Activated T-cell treated with anti-CD3 and anti-CD28 coated beads, Interleukin-2, amount 50 U/mL, for 24 hours (primary cell): ENCODE measurements around the gene HNRNPLL.
"Not testable (repeated sequence)": the region's sequence is repeated elsewhere in the genome, so short reads cannot be mapped to it uniquely, and the experiment has no call there.

Experiments
- DNase-seq: peaks from one replicate; pipeline ENCODE4 v3.0.0-alpha.2; 2020
- H3K27ac Mint-ChIP-seq: 2 replicates; pipeline ENCODE4 v1.8.0; 2020; ENCODE audit warnings: mild to moderate bottlenecking, mixed read lengths
- H3K27me3 Mint-ChIP-seq: 2 replicates; pipeline ENCODE4 v1.8.0; 2020; ENCODE audit warnings: mixed read lengths
- H3K36me3 Mint-ChIP-seq: 2 replicates; pipeline ENCODE4 v1.8.0; 2020; ENCODE audit warnings: low read depth, mixed read lengths
- H3K4me1 Mint-ChIP-seq: 2 replicates; pipeline ENCODE4 v1.8.0; 2020; ENCODE audit warnings: low read depth, mixed read lengths
- H3K4me3 Mint-ChIP-seq: 2 replicates; pipeline ENCODE4 v1.8.0; 2020; ENCODE audit warnings: mild to moderate bottlenecking, moderate library complexity, mixed read lengths
- H3K9me3 Mint-ChIP-seq: 2 replicates; pipeline ENCODE4 v1.8.0; 2020; ENCODE audit warnings: mixed read lengths

The HNRNPLL gene

GRCh38 chr2:38540580-38541286 lies 62.0 kb downstream of the HNRNPLL start:
- Mint-ChIP-seq H3K27me3 (peaks cover 5% of the 10 kb centered on the region), H3K4me3 (no peak overlapping the region), H3K9me3 (no peaks in the 10 kb centered on the region), H3K36me3 (no peaks in the 10 kb centered on the region), H3K4me1 (peaks cover 19% of the 10 kb centered on the region), H3K27ac (no peak overlapping the region)
- no peak for DNase-seq

- no peak overlapping the region for H3K27ac Mint-ChIP-seq
- peaks cover 16% of the 10 kb centered on the region for H3K27me3 Mint-ChIP-seq
- peaks cover 22% of the 10 kb centered on the region for H3K4me1 Mint-ChIP-seq
- no peaks in the 10 kb centered on the region for H3K9me3 Mint-ChIP-seq
- no peaks in the 10 kb centered on the region for H3K36me3 Mint-ChIP-seq
- H3K4me3 Mint-ChIP-seq: no peak overlapping the region
- no peak for DNase-seq
Observed at GRCh38 chr2:38539086-38539485, 63.6 kb downstream of the HNRNPLL start.

DNA sequence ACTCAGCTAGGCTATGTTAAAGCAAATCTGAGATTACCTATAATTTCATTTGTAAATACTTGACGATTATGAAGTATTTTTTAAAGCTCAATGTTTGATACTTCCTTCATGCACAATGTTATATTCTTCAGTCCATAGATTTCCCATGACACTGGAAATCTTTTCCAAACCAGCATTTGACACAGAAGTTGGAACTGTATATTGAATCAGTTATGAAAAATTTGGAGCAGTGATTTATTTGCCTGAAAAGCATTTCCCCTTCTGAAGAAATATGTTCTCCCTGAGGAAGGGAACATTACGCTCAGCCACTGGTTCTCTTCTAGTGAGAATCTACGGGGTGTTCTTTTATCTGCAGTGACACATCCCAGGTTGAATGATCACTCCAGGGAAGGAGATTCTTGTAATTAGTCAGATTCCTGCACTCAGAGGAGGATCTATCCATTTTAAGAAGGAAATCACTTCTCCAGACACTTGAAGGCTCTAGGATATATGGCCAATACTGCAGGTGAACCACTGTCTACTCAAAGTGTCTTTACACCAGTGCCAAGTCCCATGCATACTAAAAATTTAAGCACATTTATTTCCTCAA lies 64.7 kb downstream of the HNRNPLL start:
- no peaks in the 10 kb centered on the region for H3K36me3 Mint-ChIP-seq
- H3K4me1 Mint-ChIP-seq: peaks cover 16% of the 10 kb centered on the region
- no peak for DNase-seq
- no peaks in the 10 kb centered on the region for H3K9me3 Mint-ChIP-seq
- H3K27me3 Mint-ChIP-seq: peaks cover 16% of the 10 kb centered on the region
- no peak overlapping the region for H3K27ac Mint-ChIP-seq
- H3K4me3 Mint-ChIP-seq: no peak overlapping the region

- not testable (repeated sequence) for H3K4me3 Mint-ChIP-seq, DNase-seq, H3K9me3 Mint-ChIP-seq, H3K4me1 Mint-ChIP-seq, H3K27ac Mint-ChIP-seq, H3K36me3 Mint-ChIP-seq
- H3K27me3 Mint-ChIP-seq: peaks cover 16% of the 10 kb centered on the region
Observed at GRCh38 chr2:38537296-38537695, 65.4 kb downstream of the HNRNPLL start.

DNA sequence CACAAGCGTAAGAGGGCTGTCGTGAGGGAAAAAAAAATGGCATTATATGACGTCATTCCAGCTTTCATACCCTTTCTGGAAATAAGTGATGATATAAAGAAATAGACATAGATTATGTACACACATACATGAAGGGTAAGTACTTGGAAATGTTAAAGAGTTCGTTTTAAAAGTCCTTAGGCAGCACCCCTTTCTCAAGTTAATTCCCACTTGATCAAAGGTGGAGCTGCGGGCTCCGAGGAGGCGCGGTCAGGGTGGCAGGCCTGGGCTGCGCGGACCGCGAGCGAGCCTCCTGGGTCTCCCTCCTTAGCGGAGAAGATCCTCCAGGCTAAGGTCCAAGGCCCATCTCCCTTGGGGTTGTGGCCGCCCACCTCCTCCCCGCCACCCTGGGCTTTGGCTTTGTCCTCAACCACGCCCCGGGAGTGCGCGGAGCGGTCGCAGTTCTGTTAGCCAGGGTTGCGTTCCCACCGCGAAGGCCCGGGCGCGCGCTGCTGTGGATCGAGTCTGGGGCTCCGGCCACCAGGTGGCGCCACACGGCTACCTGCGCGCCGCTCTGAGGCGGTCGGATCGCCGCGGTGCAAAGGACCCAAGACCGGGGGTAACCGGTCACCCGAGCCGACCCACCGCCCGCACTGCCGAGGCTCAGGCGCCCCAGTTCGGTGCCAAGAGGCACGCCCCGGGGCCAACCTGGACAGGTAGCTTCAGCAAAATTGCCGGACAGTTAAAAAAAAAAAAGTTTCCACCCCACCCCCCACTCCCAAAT lies 66.8 kb downstream of the HNRNPLL start:
- no peaks in the 10 kb centered on the region for H3K36me3 Mint-ChIP-seq
- H3K27ac Mint-ChIP-seq: no peak overlapping the region
- H3K4me1 Mint-ChIP-seq: peaks cover 3% of the 10 kb centered on the region
- no peaks in the 10 kb centered on the region for H3K9me3 Mint-ChIP-seq
- H3K4me3 Mint-ChIP-seq: peak overlapping the region; percentile 60
- DNase-seq: peak; percentile 90
- H3K27me3 Mint-ChIP-seq: peaks cover 16% of the 10 kb centered on the region

DNA sequence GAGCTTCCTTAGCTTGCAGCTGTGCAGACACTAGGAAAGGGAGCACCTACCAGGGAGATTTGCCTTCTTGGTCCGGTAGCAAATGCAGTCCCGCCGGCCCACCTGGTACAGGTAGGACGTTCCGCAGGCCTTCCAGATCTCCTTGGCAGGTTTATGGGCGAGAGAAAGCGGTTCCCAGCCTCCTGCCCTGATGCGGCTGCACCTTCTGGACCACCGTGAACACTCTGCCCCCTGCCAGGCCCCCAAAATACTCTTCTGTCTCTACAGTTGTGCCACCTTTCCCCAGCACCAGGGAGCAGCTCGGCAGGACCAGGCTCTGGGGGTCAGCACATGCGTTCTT lies 67.4 kb downstream of the HNRNPLL start:
- DNase-seq: no peak
- Mint-ChIP-seq H3K9me3 (no peaks in the 10 kb centered on the region), H3K4me1 (peaks cover 3% of the 10 kb centered on the region), H3K27me3 (peaks cover 18% of the 10 kb centered on the region), H3K4me3 (no peak overlapping the region), H3K27ac (no peak overlapping the region), H3K36me3 (no peaks in the 10 kb centered on the region)

DNA sequence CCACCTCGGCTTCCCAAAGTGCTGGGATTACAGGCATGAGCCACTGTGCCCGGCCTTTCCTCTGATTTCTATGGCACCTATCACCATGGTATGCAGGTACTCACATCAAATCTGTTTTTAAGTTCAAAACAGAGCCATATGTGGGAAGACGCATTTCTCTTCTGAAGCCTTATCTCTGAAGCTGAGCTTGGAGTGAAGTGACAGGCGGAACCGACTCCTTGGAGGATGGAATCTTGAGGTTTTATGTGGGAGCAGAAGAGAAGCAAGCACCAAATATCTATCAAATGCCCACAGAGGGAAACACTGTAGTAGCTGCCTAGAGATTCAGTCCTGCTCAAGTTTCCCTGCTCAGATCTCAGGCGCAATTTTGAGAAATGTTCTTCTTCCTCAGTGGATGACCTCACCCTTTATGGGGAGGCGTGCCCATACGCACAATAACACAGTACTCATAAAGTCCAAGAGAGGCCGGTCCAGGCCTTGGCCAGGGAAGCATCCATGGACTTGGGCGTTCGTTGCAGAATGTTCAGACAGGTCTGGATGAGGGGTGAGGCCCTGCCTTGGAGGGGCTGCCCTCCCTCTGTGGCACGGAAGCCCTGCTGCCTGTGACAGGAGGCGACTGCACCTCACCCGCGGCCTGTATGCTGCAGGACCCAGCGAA lies 67.9 kb downstream of the HNRNPLL start:
- DNase-seq: no peak

GRCh38 chr2:38533757-38534545 lies 68.8 kb downstream of the HNRNPLL start:
- Mint-ChIP-seq H3K9me3 (no peaks in the 10 kb centered on the region), H3K4me3 (no peak overlapping the region), H3K4me1 (peaks cover 3% of the 10 kb centered on the region), H3K27me3 (peaks cover 27% of the 10 kb centered on the region), H3K27ac (no peak overlapping the region), H3K36me3 (no peaks in the 10 kb centered on the region)
- no peak for DNase-seq

More for the DNA sequence above, 67.9 kb downstream of the HNRNPLL start:
- Mint-ChIP-seq H3K4me1 (peaks cover 3% of the 10 kb centered on the region), H3K36me3 (no peaks in the 10 kb centered on the region), H3K4me3 (no peak overlapping the region), H3K27ac (no peak overlapping the region), H3K27me3 (peaks cover 21% of the 10 kb centered on the region), H3K9me3 (no peaks in the 10 kb centered on the region)

GRCh38 chr2:38533180-38533579 lies 69.5 kb downstream of the HNRNPLL start:
- Mint-ChIP-seq H3K27ac (no peak overlapping the region), H3K36me3 (no peaks in the 10 kb centered on the region), H3K27me3 (peaks cover 28% of the 10 kb centered on the region), H3K9me3 (no peaks in the 10 kb centered on the region), H3K4me3 (no peak overlapping the region), H3K4me1 (peaks cover 8% of the 10 kb centered on the region)
- no peak for DNase-seq

- DNase-seq: no peak
- H3K9me3 Mint-ChIP-seq: no peaks in the 10 kb centered on the region
- H3K27ac Mint-ChIP-seq: no peak overlapping the region
- no peaks in the 10 kb centered on the region for H3K36me3 Mint-ChIP-seq
- peaks cover 10% of the 10 kb centered on the region for H3K4me1 Mint-ChIP-seq
- no peak overlapping the region for H3K4me3 Mint-ChIP-seq
- H3K27me3 Mint-ChIP-seq: peaks cover 27% of the 10 kb centered on the region
Observed at GRCh38 chr2:38532366-38532765, 70.4 kb downstream of the HNRNPLL start.

GRCh38 chr2:38529208-38529607 lies 73.5 kb downstream of the HNRNPLL start:
- Mint-ChIP-seq H3K27me3 (peaks cover 27% of the 10 kb centered on the region), H3K9me3 (no peaks in the 10 kb centered on the region), H3K36me3 (no peaks in the 10 kb centered on the region), H3K4me1 (peaks cover 7% of the 10 kb centered on the region), H3K4me3 (no peak overlapping the region), H3K27ac (no peak overlapping the region)
- DNase-seq: no peak

- Mint-ChIP-seq H3K27me3 (peaks cover 32% of the 10 kb centered on the region), H3K9me3 (no peaks in the 10 kb centered on the region)
Observed at GRCh38 chr2:38528534-38528933, 74.2 kb downstream of the HNRNPLL start.

GRCh38 chr2:38528008-38528442 lies 74.7 kb downstream of the HNRNPLL start:
- peak; percentile 69 for DNase-seq
- peak overlapping the region; percentile 58 for H3K4me3 Mint-ChIP-seq

More at GRCh38 chr2:38528534-38528933, 74.2 kb downstream of the HNRNPLL start:
- H3K27ac Mint-ChIP-seq: no peak overlapping the region
- peaks cover 7% of the 10 kb centered on the region for H3K4me1 Mint-ChIP-seq
- H3K36me3 Mint-ChIP-seq: no peaks in the 10 kb centered on the region
- DNase-seq: no peak
- H3K4me3 Mint-ChIP-seq: peak overlapping the region; percentile 58

More at GRCh38 chr2:38528008-38528442, 74.7 kb downstream of the HNRNPLL start:
- H3K4me1 Mint-ChIP-seq: peaks cover 7% of the 10 kb centered on the region
- peaks cover 33% of the 10 kb centered on the region for H3K27me3 Mint-ChIP-seq
- no peak overlapping the region for H3K27ac Mint-ChIP-seq
- H3K9me3 Mint-ChIP-seq: no peaks in the 10 kb centered on the region
- no peaks in the 10 kb centered on the region for H3K36me3 Mint-ChIP-seq
